ENCODE measurements around the gene NLRC4.
"Not testable (repeated sequence)": the region's sequence is repeated elsewhere in the genome, so short reads cannot be mapped to it uniquely, and the experiment has no call there.

Gene NLRC4, protein sequence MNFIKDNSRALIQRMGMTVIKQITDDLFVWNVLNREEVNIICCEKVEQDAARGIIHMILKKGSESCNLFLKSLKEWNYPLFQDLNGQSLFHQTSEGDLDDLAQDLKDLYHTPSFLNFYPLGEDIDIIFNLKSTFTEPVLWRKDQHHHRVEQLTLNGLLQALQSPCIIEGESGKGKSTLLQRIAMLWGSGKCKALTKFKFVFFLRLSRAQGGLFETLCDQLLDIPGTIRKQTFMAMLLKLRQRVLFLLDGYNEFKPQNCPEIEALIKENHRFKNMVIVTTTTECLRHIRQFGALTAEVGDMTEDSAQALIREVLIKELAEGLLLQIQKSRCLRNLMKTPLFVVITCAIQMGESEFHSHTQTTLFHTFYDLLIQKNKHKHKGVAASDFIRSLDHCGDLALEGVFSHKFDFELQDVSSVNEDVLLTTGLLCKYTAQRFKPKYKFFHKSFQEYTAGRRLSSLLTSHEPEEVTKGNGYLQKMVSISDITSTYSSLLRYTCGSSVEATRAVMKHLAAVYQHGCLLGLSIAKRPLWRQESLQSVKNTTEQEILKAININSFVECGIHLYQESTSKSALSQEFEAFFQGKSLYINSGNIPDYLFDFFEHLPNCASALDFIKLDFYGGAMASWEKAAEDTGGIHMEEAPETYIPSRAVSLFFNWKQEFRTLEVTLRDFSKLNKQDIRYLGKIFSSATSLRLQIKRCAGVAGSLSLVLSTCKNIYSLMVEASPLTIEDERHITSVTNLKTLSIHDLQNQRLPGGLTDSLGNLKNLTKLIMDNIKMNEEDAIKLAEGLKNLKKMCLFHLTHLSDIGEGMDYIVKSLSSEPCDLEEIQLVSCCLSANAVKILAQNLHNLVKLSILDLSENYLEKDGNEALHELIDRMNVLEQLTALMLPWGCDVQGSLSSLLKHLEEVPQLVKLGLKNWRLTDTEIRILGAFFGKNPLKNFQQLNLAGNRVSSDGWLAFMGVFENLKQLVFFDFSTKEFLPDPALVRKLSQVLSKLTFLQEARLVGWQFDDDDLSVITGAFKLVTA

GRCh38 chr2:32264422-32265105 is at the start of gene NLRC4:
Gene NLRC4, minus strand, starts transcription at chr2:32264886. Its CDS starts 8,111 bp downstream, at chr2:32256775.
- TF ChIP-seq CTCF (IDR thresholded peaks at IDR 0.05; ENCODE audit: low read depth, low read length) = no peak
- H3K4me3 ChIP-seq (replicated peaks in 1 of 2; ENCODE audit: low read depth in 2 of 2, low read length in 2 of 2) = no peak within 1 kb of the TSS
- no peak for DNase-seq (ENCODE audit: low read depth in 2 of 2)

DNA sequence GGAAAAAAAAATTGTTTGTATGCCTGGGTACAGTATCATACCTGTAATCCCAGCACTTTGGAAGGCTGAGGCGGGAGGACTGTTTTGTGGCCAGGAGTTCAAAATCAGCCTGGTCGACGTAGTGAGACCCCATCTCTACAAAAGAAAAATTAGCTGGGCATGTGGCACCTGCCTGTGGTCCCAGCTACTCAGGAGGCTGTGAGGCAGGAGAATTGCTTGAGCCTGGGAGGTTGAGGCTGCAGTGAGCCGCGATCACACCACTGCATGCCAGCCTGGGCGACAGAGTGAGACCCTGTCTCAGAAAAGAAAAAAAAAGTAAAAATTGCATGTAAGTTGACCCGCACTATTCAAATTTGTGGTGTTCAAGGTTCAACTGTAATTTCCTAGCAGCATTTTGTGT is 45.9 kb upstream of the NLRC4 start:
- DNase-seq (ENCODE audit: low read depth in 2 of 2) = no peak
- no peak for TF ChIP-seq CTCF (IDR thresholded peaks at IDR 0.05; ENCODE audit: low read depth, low read length)
- no peak overlapping the region for H3K4me3 ChIP-seq (replicated peaks in 1 of 2; ENCODE audit: low read depth in 2 of 2, low read length in 2 of 2)

DNA sequence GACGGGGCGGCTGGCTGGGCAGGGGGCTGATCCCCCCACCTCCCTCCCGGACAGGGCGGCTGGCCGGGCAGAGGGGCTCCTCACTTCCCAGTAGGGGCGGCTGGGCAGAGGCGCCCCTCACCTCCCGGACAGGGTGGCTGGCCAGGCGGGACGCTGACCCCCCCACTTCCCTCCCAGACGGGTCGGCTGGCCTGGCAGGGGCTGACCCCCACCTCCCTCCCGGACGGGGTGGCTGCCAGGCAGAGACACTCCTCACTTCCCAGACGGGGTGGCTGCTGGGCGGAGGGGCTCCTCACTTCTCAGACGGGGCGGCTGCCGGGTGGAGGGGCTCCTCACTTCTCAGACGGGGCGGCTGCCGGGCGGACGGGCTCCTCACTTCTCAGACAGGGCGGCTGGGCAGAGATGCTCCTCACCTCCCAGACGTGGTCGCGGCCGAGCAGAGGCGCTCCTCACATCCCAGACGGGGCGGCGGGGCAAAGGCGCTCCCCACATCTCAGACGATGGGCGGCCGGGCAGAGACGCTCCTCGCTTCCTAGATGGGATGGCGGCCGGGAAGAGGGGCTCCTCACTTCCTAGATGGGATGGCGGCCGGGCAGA is 29.4 kb upstream of the NLRC4 start:
- not testable (repeated sequence) for DNase-seq (ENCODE audit: low read depth in 2 of 2)

DNA sequence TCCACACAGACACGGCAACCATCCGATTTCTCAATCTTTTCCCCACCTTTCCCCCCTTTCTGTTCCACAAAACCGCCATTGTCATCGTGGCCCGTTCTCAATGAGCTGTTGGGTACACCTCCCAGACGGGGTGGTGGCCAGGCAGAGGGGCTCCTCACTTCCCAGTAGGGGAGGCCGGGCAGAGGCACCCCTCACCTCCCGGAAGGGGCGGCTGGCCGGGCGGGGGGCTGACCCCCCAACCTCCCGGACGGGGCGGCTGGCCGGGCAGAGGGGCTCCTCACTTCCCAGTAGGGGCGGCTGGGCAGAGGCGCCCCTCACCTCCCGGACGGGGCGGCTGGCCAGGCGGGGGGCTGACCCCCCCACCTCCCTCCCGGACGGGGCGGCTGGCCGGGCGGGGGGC is 28.8 kb upstream of the NLRC4 start:
- not testable (repeated sequence) for H3K4me3 ChIP-seq (replicated peaks in 1 of 2; ENCODE audit: low read depth in 2 of 2, low read length in 2 of 2); DNase-seq (ENCODE audit: low read depth in 2 of 2)

More for the DNA sequence above, 29.4 kb upstream of the NLRC4 start:
- not testable (repeated sequence) for H3K4me3 ChIP-seq (replicated peaks in 1 of 2; ENCODE audit: low read depth in 2 of 2, low read length in 2 of 2)

- TF ChIP-seq CTCF (IDR thresholded peaks at IDR 0.05; ENCODE audit: low read depth, low read length) = no peak
- H3K4me3 ChIP-seq (replicated peaks in 1 of 2; ENCODE audit: low read depth in 2 of 2, low read length in 2 of 2) = no peak overlapping the region
- DNase-seq (ENCODE audit: low read depth in 2 of 2) = peak; percentile 14 to 20
Measured at GRCh38 chr2:32291746-32292145, 27.1 kb upstream of the NLRC4 start.

DNA sequence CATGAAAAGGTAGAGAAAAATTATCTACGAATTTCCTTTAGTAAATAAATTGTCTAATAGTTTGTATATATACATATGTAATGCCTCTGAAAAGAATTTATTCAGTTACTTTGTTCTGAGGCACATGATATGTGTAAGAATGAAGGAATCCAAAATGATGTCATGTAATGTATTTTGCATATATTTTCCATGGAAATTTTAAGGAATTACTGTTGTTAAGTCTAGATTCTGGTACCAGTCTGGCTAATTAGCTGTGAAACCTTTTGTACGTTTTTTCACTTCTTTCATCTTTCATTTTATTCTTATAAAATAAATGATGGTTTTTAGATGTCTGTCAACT is 25.3 kb upstream of the NLRC4 start:
- DNase-seq (ENCODE audit: low read depth in 2 of 2) = no peak
- no peak for TF ChIP-seq CTCF (IDR thresholded peaks at IDR 0.05; ENCODE audit: low read depth, low read length)
- H3K4me3 ChIP-seq (replicated peaks in 1 of 2; ENCODE audit: low read depth in 2 of 2, low read length in 2 of 2) = no peak overlapping the region

DNA sequence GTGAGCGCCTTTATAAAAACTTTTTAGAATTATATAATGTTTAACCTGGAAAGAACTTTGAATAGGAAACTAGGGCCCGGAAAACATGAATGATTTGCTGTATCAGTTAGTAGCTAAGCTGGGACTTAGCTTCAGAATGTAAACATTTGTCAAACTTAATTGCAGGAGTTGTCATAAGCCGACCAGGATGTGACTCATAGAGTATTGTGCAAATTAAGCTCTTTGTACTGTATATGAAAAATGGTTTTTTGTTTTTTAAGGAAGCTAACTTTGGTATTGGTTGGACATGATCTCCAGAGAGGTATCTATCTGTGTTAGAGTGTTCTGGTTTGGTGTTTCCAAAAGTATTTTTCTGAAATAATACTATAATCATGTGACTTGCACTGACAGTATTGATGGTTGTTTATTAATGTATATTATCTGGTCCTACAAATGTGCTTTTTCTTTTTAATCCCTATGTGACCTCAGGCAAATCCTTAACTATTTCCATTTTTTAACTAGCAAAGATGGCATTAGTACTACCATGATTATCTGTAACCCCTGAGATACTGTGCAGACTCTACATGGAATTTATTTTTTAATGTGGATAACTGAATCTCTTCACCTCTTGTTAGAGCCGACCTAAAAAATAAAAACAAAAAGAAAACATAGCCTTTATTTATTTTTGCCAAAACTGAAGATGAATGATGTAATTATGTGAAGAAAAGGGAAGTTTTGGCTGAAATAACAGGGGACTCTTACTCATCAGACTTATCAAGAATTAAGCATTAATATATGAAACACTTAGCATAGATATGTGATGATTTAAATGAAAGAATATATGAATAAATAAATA is 24.7 kb upstream of the NLRC4 start:
- no peak for TF ChIP-seq CTCF (IDR thresholded peaks at IDR 0.05; ENCODE audit: low read depth, low read length)
- DNase-seq (ENCODE audit: low read depth in 2 of 2) = peak; percentile 62 to 88
- no peak overlapping the region for H3K4me3 ChIP-seq (replicated peaks in 1 of 2; ENCODE audit: low read depth in 2 of 2, low read length in 2 of 2)
